Ramos (cell line): ENCODE data around the gene HNRNPL.
"Not testable (repeated sequence)": the region's sequence is repeated elsewhere in the genome, so short reads cannot be mapped to it uniquely, and the experiment has no call there.

Experiments used
- in situ Hi-C: fragments of 300-500 bp; cut with MboI; formaldehyde crosslinking; loops from one replicate; pipeline ENCODE4 v1.14.3; 2022; ENCODE audit warnings: low sequenced_read_pairs; ENCODE audit not compliant: unreplicated experiment

Gene HNRNPL

DNA sequence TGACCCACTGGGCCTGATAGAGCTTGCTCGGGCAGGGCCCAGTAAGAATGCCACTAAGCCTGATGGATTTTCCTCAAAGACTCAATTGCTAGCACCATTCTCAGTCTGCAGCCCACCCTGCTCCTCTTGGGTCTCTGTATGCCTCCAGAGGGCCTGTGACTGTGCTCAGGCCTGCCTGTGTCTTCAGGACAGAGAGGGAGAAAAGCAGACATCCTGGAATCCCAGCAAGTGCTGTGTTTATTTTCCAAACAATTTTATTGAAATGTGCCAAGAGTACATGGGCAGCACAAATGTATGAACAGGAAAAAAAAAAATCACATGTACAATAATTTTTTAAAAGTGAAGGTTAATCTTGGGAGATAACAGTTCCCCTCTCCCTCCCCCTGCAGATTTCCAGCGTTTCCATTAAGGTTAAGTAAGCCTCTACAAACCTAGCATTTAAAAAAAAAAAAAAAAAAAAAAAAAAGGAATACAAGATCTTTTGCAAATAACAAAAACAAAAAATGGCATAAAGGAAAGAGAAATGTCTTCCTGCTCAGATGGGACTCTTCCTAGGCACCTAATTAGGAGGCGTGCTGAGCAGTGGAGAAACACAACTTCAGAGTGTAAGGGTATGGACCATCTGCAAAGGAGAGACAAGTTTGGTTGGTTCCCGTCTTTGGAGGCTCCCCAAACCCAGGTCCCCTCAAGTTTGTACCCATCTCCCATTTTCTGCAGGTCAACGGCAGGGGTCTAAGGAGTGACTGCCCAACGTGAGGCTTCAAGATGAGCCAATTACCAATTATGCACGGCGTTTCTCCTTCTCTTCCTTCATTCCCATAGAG, 13.4 kb downstream of the HNRNPL start:
- in situ Hi-C loops, result no loop called here

- in situ Hi-C loops, result no loop called here
These were observed 15.2 kb downstream of the HNRNPL start for GRCh38 chr19:38834590-38834989.

DNA sequence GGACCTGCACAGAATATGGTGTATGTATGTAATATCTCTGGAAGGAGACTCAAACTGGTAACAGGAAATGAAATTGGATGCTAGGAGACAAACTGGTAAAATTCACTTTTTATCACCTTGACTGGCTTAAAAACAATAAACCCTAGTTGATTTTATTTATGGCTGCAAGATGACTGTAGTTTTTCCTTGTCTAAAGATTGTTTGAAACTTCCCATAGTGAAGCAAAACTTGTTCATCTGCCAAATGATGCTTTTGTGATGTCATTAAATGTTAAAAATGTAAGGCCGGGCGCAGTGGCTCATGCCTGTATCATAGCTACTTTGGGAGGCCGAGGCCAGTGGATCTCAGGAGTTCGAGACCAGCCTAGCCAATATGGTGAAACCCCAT, 15.7 kb downstream of the HNRNPL start:
- in situ Hi-C loops, result no loop called here

GRCh38 chr19:38833092-38833425, 16.7 kb downstream of the HNRNPL start:
- in situ Hi-C loops, result no loop called here

GRCh38 chr19:38831142-38831605, 18.6 kb downstream of the HNRNPL start:
- in situ Hi-C loops, result no loop called here

- in situ Hi-C loops, result no loop called here
These were observed 19.6 kb downstream of the HNRNPL start for GRCh38 chr19:38830039-38830733.

DNA sequence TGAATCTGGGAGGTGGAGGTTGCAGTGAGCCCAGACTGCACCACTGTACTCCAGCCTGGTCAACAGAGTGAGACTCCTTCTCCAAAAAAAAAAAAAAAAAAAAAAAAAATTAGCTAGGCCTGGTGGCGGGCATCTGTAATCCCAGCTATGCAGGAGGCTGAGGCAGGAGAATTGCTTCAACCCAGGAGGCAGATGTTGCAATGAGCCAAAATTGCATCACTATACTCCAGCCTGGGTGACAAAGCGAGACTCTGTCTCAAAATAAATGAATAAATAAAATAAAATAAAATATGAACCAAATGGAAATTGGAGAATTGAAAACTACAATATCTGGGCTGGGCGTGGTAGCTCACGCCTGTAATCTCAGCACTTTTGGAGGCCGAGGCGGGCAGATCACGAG, 20.6 kb downstream of the HNRNPL start:
- in situ Hi-C loops, result not testable (repeated sequence)

DNA sequence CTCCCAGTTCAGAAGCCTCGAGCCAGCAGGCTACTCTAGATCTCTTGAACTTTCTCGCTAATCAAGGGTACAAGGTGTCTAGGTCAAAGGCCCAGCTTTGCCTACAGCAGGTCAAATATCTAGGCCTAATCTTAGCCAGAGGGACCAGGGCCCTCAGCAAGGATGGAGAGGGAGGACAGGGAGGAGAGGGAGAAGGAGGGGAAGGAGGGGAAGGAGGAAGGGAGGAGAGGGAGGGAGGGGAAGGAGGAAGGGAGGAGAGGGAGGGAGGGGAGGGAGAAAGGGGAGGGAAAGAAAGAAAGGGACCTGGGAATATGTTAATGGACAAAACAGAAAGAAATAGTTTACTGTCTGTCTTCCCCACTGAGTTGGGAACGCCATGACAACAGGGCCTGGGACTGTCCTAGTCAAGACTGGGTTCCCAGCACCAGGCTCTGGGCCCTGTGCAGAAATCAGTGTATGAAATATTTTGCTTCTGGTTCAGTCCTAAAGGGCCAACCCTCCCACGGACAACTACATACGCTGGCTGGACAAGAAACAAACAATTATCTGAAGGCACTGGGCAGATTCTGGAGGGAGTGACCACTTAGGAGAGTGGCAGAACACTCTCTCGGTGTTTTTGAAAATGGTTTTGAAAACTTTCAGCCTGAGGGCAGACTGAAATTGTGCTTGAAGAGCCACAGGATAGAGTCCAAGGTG, 22.8 kb downstream of the HNRNPL start:
- in situ Hi-C loops, result no loop called here

GRCh38 chr19:38825936-38826335, 23.9 kb downstream of the HNRNPL start:
- in situ Hi-C loops, result not testable (repeated sequence)

DNA sequence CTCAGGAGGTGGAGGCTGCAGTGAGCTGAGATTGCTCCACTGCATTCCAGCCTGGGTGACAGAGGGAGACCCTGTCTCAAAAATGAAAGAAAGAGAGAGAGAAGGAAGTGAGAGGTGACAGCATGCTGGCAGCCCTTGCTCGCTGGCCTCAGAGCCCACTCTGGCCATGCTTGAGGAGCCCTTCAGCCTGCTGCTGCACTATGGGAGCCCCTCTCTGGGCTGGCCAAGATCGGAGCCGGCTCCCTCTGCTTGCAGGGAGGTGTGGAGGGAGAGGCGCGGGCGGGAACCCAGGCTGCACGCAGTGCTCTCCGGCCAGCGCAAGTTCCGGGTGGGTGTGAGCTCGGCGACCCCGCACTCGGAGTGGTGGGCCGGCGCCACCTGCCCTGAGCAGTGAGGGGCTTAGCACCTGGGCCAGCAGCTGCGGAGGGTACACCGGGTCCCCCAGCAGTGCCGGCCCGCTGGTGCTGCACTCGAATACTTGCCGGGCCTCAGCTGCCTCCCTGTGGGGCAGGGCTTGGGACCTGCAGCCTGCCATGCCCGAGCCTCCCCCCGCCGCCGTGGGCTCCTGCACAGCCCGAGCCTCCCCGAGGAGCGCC, 28.5 kb downstream of the HNRNPL start:
- in situ Hi-C loops, result not testable (repeated sequence)

DNA sequence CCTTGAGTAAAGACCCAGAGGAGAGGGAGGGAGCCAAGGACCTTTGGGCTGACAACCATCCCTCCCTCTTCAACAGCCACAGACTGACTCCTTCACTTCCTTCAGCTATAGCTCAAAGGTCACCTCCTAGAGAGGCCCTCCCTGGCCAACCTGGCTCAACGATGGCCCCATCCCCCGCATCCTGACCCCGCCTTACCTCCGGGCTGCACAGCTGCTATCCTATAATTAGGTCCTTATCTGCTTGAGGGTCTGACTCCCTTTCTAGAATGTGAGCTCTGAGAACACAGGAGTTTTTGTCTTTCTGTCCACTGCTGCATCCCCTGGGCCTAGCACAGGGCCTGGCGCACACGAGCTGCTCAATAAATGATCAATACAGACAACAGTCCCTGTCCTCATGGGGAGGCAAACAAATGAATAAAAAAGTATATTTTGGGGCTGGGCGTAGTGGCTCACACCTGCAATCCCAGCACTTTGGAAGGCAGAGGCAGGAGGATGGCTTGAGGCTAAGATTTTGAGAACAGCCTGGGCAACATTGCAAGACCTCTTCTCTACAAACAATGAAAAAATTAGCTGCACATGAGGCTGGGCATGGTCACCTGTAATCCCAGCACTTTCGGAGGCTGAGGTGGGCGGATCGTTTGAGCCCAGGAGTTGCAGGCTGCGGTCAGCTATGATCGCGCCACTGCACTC, 30.4 kb downstream of the HNRNPL start:
- in situ Hi-C loops, result no loop called here

DNA sequence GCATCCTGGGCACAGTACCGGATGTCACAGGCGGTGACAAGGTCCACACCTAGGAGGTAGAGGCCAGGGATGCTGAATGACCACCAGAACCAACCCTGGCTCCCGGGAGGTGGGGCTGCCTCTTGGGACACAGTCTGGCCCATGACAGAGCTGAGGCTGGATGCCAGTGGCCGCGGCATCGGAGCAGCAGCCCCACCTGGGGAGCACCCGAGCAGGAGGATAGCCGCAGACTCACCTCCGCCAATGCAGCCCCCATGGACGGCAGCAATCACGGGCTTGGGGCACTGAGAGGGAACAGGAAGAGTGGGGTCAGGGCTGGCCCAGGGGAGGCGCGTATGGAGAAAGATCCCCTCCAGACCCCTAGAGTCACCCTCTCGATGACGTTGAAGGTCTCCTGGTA, 32.7 kb downstream of the HNRNPL start:
- in situ Hi-C loops, result no loop called here

DNA sequence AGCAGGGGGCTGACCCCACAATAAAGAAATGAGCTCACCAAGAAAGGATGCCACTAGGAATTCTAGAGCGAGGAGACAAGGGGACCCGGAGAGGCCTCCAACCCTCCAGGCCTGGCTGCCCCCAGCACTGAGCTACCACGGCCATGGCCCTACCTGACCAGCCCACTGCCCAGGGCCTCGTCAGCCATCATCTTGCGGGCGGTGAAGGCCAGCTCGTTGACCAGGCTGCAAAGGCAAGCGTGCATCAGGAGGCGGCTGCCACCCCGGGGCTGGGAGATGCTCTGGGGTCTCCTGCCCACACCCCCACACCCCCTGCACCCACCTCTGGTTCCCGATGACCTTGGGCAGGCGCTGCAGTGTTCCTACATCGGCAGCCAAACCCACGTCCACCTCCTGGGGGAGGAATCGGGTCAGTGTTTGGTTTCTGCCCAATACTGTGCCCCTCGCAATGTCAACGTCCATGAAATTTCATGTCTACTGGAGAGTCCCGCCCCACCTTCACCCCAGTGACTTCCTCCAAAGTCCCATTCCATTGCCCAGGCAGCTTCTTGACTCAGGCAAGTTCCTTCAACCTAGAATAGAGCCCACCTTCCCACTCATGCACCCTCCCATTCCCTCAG, 33.5 kb downstream of the HNRNPL start:
- in situ Hi-C loops, result no loop called here

DNA sequence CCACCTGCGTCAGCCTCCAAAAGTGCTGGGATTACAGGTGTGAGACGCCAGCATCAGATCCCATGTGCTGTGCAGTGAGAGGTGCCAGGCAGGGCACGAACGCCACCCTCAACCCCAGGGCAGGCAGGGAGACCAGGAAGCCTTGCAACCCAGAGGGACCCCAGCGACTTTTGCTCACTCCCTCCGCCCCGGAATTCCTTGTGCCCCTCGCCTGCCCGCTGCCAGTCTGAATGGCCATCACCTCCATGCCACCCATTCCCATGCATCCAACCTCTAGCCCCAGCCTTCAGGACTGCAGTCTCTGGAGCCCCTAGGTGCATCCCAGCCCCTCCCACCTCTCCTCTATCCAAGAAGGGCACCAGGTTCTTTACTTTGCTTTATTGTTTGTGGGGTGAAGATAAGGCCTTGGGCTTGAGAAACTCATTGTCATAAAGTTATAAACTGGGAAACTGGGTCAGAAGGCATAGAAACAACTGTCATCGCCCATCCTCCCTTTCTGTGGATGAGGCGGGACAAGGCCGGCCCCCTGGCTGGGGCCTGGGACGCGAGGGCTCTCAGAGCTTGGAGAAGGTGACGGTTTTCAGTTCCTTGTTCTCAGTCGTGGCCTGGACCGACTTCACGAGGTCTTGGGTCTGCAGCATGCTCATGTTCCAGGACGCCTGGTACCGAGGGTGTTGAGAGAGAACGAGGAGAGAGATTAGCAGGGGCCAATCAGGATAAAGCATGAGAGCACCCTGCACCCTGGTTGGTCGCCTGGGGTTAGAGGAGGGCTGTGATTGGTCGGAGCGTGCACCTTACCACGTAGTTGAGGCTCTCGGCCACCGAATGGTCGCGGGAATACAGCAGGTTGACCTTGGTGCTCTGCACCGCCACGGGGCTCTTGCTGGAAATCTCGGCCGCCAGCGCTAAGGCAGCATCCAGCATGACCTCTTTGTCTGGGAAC, 34.5 kb downstream of the HNRNPL start:
- in situ Hi-C loops, result no loop called here

GRCh38 chr19:38813932-38814331, 35.9 kb downstream of the HNRNPL start:
- in situ Hi-C loops, result not testable (repeated sequence)

GRCh38 chr19:38813323-38813722, 36.5 kb downstream of the HNRNPL start:
- in situ Hi-C loops, result no loop called here

GRCh38 chr19:38812841-38813320, 36.9 kb downstream of the HNRNPL start, which contains the start of gene LGALS4:
LGALS4 (minus strand) TSS chr19:38812945; CDS start chr19:38812886, 59 bp downstream.
- in situ Hi-C loops, result no loop called here

DNA sequence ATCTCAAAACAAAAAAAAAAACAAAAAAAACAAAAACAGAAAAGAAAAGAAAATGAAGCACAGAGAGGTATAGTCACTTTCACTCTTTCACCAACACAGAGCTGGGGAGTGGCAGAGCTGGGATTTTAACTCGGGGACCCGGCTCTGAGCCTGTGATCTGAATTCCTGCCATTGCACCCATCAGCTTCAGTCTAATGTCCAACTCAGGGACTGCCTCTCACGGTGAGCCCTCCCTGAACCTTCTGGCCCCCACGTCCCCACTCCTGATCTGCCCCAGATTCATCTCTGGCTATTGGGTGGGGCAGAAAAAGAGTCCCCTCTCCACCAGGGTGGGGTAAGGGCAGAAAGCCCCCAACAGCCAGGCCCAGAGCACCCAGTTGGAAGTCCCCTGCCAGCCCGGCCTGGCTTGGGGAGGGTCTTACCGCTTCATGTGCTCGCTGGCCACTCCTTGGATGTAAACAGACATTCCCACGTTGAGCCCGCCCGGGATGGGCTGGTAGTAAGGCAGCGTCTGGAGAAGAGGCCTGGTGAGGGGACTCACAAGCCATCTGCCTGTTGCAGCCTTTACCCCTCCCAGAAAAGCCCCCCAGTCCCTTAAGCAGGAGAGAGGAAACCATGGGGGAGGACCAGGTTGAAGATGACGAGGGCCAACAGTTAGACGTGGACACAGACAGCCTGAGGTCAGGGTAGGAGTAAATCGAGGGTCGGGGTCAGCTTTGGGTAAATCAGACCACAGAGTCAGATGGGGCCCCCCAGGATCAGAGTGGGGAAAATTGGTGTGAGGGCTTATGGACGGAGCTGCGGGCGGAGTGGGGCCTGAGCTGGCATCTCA, 37.6 kb downstream of the HNRNPL start:
- in situ Hi-C loops, result no loop called here
